Right kidney (tissue), 1 donor: ENCODE measurements around the gene UTY.
"Not testable (repeated sequence)": the region's sequence is repeated elsewhere in the genome, so short reads cannot be mapped to it uniquely, and the experiment has no call there.

Experiments
- DNase-seq: peaks from one replicate; pipeline ENCODE4 v3.0.0-alpha.2; 2016

Gene UTY

GRCh38 chrY:13296176-13296890 is 183.5 kb downstream of the UTY start:
- DNase-seq, result no peak

- DNase-seq, result no peak
Measured at GRCh38 chrY:13295026-13295425, 184.8 kb downstream of the UTY start.

GRCh38 chrY:13291199-13291598 is 188.6 kb downstream of the UTY start:
- no peak for DNase-seq

GRCh38 chrY:13282151-13283054 is 197.4 kb downstream of the UTY start:
- peak; percentile 2 for DNase-seq

GRCh38 chrY:13279561-13279960 is 200.3 kb downstream of the UTY start:
- DNase-seq, result no peak

- no peak for DNase-seq
Measured at GRCh38 chrY:13271706-13272105, 208.1 kb downstream of the UTY start.

- DNase-seq, result not testable (repeated sequence)
Measured at GRCh38 chrY:13253941-13254440, 225.8 kb downstream of the UTY start.

- DNase-seq, result no peak
Measured at GRCh38 chrY:13250421-13250820, 229.4 kb downstream of the UTY start.

GRCh38 chrY:13243716-13244115 is 236.1 kb downstream of the UTY start:
- DNase-seq, result no peak

- DNase-seq, result no peak
Measured at GRCh38 chrY:13233901-13234300, 245.9 kb downstream of the UTY start.

- DNase-seq, result no peak
Measured at GRCh38 chrY:13233118-13233517, 246.7 kb downstream of the UTY start.

- DNase-seq, result no peak
Measured at GRCh38 chrY:13227354-13227953, 252.4 kb downstream of the UTY start.

- no peak for DNase-seq
Measured at GRCh38 chrY:13210961-13211646, 268.7 kb downstream of the UTY start.

- DNase-seq, result no peak
Measured at GRCh38 chrY:13205214-13205613, 274.6 kb downstream of the UTY start.
